ENCODE results near the gene ONECUT1.
"Not testable (repeated sequence)": the region's sequence is repeated elsewhere in the genome, so short reads cannot be mapped to it uniquely, and the experiment has no call there.

The ONECUT1 gene

DNA sequence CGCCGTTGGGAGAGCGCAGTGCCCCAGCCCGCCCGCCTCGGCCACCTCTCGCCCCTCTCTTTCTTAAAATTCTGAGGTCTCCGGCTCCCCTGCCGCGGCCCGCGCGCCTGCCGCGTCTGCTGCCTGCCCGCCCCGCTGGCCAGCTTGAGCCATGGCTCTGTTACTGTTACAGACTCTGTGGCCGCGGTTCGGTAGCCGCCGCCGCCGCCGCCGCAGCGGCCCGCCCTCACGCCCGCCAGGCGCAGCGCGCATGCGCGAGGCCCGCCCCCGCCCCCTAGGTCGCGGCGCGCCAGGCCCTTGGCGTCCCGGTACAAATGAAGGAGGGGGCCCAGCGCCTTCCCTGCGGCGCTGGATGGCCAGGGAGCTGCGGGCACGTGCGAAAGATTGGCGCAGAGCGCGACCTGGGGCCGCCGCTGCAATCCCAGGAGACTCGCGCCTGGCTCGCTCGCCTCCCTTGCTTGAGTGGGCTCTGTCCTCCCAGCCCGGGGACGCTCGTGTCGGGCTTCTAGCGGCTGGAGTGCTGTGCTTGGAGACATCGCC, at the start of gene ONECUT1:
Gene ONECUT1, minus strand, starts transcription at position 168 of the 540 bp plus-strand sequence. CDS start 452 bp downstream, outside the sequence.
- Histone ChIP-seq H3K27ac (ENCODE audit: low read depth, low read length) (no peak within 1 kb of the TSS), H3K4me3 (ENCODE audit: low read depth in 1 of 5, low read length in 5 of 5) (peak within 1 kb of the TSS; percentile 64 to 79 (median 70)), H3K9me3 (ENCODE audit: control insufficient read depth in 5 of 5, low read length in 5 of 5) (no peaks in the 10 kb centered on the region), H3K4me1 (ENCODE audit: control insufficient read depth in 5 of 5, insufficient read depth in 5 of 5, low read length in 5 of 5) (peaks cover 0 to 48% (median 38%) of the 10 kb centered on the region in 5 donors), H3K27me3 (ENCODE audit: control insufficient read depth in 5 of 5, insufficient read depth in 4 of 5, low read length in 5 of 5) (peaks cover 39 to 72% (median 58%) of the 10 kb centered on the region in 5 donors), H3K36me3 (ENCODE audit: control insufficient read depth in 5 of 5, insufficient read depth in 5 of 5, low read length in 5 of 5) (no peaks in the 10 kb centered on the region), H3K9ac (ENCODE audit: low read length in 5 of 5) (peak within 1 kb of the TSS in 4 of 5 donors; percentile 15 to 69 (median 42))

DNA sequence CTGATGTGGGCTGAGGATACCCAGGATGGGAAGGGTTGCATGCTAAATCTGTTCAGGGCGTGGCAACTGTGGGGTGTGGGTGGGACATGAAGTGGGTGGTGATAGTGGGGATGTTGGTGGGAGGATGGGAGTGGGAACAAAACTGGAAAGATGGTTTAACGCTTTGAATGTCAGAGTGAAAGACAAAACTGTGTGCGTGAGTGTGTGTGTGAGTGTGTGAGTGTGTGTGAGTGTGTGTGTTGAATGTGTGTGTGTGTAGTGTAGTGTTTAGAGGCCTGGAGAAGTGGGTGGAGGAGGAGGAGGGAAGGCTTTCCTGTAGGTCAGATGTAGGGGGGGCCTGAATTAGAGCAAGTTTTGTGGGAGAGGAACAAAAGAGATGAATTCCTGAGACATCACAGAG, 44.2 kb upstream of the ONECUT1 start:
- peaks cover 0 to 6% (median 0%) of the 10 kb centered on the region in 5 donors for H3K27me3 ChIP-seq (ENCODE audit: control insufficient read depth in 5 of 5, insufficient read depth in 4 of 5, low read length in 5 of 5)
- H3K9ac ChIP-seq (ENCODE audit: low read length in 5 of 5): no peak overlapping the region
- peaks cover 0 to 4% (median 2%) of the 10 kb centered on the region in 5 donors for H3K9me3 ChIP-seq (ENCODE audit: control insufficient read depth in 5 of 5, low read length in 5 of 5)
- H3K4me3 ChIP-seq (ENCODE audit: low read depth in 1 of 5, low read length in 5 of 5): no peak overlapping the region
- no peak overlapping the region for H3K27ac ChIP-seq (ENCODE audit: low read depth, low read length)
- no peaks in the 10 kb centered on the region for H3K4me1 ChIP-seq (ENCODE audit: control insufficient read depth in 5 of 5, insufficient read depth in 5 of 5, low read length in 5 of 5)
- no peaks in the 10 kb centered on the region for H3K36me3 ChIP-seq (ENCODE audit: control insufficient read depth in 5 of 5, insufficient read depth in 5 of 5, low read length in 5 of 5)

DNA sequence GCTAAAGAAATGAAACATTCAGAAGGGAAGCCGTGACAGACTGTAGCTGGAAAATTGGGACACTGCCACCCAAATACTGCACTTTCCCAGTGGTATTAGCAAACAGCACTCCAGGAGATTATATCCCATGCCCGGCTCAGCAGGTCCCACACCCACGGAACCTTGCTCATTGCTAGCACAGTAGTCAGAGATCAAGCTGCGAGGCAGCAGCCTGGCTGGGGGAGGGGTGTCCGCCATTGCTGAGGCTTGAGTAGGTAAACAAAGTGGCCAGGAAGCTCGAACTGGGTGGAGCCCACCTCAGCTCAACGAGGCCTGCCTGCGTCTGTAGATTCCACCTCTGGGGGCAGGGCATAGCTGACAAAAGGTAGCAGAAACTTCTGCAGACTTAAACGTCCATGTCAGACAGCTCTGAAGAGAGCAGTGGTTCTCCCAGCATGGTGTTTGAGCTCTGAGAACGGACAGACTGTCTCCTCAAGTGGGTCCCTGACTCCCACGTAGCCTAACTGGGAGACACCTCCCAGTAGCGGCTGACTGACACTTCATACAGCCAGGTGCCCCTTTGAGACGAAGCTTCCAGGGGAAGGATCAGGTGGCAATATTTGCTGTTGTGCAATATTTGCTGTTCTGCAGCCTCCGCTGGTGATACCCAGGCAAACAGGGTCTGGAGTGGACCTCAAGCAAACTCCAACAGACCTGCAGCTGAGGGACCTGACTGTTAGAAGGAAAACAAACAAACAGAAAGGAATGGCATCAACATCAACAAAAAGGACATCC, 34.2 kb upstream of the ONECUT1 start:
- not testable (repeated sequence) for H3K9ac ChIP-seq (ENCODE audit: low read length in 5 of 5); H3K9me3 ChIP-seq (ENCODE audit: control insufficient read depth in 5 of 5, low read length in 5 of 5); H3K27me3 ChIP-seq (ENCODE audit: control insufficient read depth in 5 of 5, insufficient read depth in 4 of 5, low read length in 5 of 5); H3K4me1 ChIP-seq (ENCODE audit: control insufficient read depth in 5 of 5, insufficient read depth in 5 of 5, low read length in 5 of 5); H3K27ac ChIP-seq (ENCODE audit: low read depth, low read length); H3K4me3 ChIP-seq (ENCODE audit: low read depth in 1 of 5, low read length in 5 of 5); H3K36me3 ChIP-seq (ENCODE audit: control insufficient read depth in 5 of 5, insufficient read depth in 5 of 5, low read length in 5 of 5)

DNA sequence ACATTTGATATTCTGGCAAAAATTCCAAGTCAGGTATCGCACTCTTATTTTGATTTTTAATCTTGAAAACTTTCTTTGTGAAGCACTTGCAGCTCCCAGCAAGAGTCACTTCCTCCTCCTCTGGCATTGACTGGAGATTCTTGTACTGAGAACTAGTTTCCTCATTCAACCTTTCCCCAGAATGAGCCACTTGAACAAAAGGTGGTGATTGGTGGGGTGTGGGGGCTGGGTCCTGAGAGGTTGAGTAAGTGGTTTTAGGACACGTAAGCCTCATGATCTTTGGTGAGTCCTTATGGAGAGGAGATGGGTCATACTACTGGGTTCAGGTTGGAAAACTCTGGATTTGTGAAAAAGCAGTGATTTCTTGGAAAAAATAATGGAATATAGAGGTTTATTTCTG, 32.3 kb upstream of the ONECUT1 start:
- Histone ChIP-seq H3K27me3 (ENCODE audit: control insufficient read depth in 5 of 5, insufficient read depth in 4 of 5, low read length in 5 of 5) (peaks cover 0 to 3% (median 0%) of the 10 kb centered on the region in 5 donors), H3K36me3 (ENCODE audit: control insufficient read depth in 5 of 5, insufficient read depth in 5 of 5, low read length in 5 of 5) (no peaks in the 10 kb centered on the region), H3K4me1 (ENCODE audit: control insufficient read depth in 5 of 5, insufficient read depth in 5 of 5, low read length in 5 of 5) (no peaks in the 10 kb centered on the region), H3K27ac (ENCODE audit: low read depth, low read length) (no peak overlapping the region), H3K9me3 (ENCODE audit: control insufficient read depth in 5 of 5, low read length in 5 of 5) (no peaks in the 10 kb centered on the region), H3K4me3 (ENCODE audit: low read depth in 1 of 5, low read length in 5 of 5) (no peak overlapping the region), H3K9ac (ENCODE audit: low read length in 5 of 5) (no peak overlapping the region)

DNA sequence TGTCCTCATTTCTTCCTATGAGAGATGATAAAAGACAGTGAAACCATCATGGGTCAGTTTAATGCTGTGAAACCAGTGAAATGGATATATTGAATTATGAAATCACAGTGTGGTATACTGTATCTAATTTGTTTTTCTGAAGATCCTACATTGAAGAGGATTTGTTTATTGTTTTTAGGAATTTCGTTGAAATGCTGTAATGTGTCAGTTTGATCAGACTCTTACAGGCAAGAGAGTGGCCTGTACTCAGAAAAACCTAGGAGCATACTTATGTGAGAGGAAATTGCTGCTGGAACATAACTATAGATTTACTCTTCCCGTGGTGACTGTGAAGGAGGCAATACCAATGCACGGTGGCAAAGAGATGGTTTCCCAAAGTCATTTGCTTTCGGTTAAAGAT, 29.1 kb upstream of the ONECUT1 start:
- no peaks in the 10 kb centered on the region for H3K4me1 ChIP-seq (ENCODE audit: control insufficient read depth in 5 of 5, insufficient read depth in 5 of 5, low read length in 5 of 5)
- H3K9me3 ChIP-seq (ENCODE audit: control insufficient read depth in 5 of 5, low read length in 5 of 5): no peaks in the 10 kb centered on the region
- peaks cover 0 to 3% (median 0%) of the 10 kb centered on the region in 5 donors for H3K27me3 ChIP-seq (ENCODE audit: control insufficient read depth in 5 of 5, insufficient read depth in 4 of 5, low read length in 5 of 5)
- H3K36me3 ChIP-seq (ENCODE audit: control insufficient read depth in 5 of 5, insufficient read depth in 5 of 5, low read length in 5 of 5): no peaks in the 10 kb centered on the region
- no peak overlapping the region for H3K9ac ChIP-seq (ENCODE audit: low read length in 5 of 5)
- no peak overlapping the region for H3K4me3 ChIP-seq (ENCODE audit: low read depth in 1 of 5, low read length in 5 of 5)
- H3K27ac ChIP-seq (ENCODE audit: low read depth, low read length): no peak overlapping the region

DNA sequence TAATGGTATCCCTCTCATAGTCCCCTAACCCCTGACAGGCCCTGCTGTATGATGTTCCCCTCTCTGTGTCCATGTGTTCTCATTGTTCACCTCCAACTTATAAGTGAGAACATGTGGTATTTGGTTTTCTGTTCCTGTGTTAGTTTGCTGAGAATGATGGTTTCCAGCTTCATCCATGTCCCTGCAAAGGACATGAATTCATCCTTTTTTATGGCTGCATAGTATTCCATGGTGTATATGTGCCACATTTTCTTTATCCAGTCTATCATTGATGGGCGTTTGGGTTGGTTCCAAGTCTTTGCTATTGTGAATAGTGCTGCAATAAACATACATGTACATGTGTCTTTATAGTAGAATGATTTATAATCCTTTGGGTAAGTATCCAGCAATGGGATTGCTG, 25.8 kb upstream of the ONECUT1 start:
- H3K36me3 ChIP-seq (ENCODE audit: control insufficient read depth in 5 of 5, insufficient read depth in 5 of 5, low read length in 5 of 5); H3K9ac ChIP-seq (ENCODE audit: low read length in 5 of 5); H3K4me1 ChIP-seq (ENCODE audit: control insufficient read depth in 5 of 5, insufficient read depth in 5 of 5, low read length in 5 of 5); H3K9me3 ChIP-seq (ENCODE audit: control insufficient read depth in 5 of 5, low read length in 5 of 5); H3K27ac ChIP-seq (ENCODE audit: low read depth, low read length); H3K4me3 ChIP-seq (ENCODE audit: low read depth in 1 of 5, low read length in 5 of 5): not testable (repeated sequence)
- H3K27me3 ChIP-seq (ENCODE audit: control insufficient read depth in 5 of 5, insufficient read depth in 4 of 5, low read length in 5 of 5): peaks cover 0 to 17% (median 3%) of the 10 kb centered on the region in 5 donors

DNA sequence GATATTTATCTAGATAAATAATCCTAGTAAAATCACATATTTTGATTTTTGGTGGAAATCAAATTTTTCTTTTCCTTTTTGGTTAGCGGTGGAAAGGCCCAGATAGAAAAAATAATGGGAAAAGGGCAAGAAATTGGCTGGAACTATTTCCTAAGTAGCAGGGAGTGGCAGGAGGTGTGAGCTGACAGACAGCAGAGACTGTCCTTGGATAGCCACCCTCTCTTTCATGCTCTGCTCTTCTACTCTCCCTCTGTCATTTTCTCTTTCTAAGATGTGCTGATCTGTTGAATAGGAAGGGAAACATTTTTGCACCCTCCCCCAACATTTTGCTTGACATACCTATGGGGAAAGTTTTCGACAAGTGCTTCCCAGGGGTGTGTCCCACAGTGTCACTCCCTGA, 18.9 kb upstream of the ONECUT1 start:
- H3K36me3 ChIP-seq (ENCODE audit: control insufficient read depth in 5 of 5, insufficient read depth in 5 of 5, low read length in 5 of 5): no peaks in the 10 kb centered on the region
- H3K27me3 ChIP-seq (ENCODE audit: control insufficient read depth in 5 of 5, insufficient read depth in 4 of 5, low read length in 5 of 5): peaks cover 28 to 76% (median 38%) of the 10 kb centered on the region in 5 donors
- no peaks in the 10 kb centered on the region for H3K9me3 ChIP-seq (ENCODE audit: control insufficient read depth in 5 of 5, low read length in 5 of 5)
- H3K4me3 ChIP-seq (ENCODE audit: low read depth in 1 of 5, low read length in 5 of 5): no peak overlapping the region
- H3K9ac ChIP-seq (ENCODE audit: low read length in 5 of 5): no peak overlapping the region
- no peak overlapping the region for H3K27ac ChIP-seq (ENCODE audit: low read depth, low read length)
- H3K4me1 ChIP-seq (ENCODE audit: control insufficient read depth in 5 of 5, insufficient read depth in 5 of 5, low read length in 5 of 5): peaks cover 0 to 21% (median 20%) of the 10 kb centered on the region in 5 donors

DNA sequence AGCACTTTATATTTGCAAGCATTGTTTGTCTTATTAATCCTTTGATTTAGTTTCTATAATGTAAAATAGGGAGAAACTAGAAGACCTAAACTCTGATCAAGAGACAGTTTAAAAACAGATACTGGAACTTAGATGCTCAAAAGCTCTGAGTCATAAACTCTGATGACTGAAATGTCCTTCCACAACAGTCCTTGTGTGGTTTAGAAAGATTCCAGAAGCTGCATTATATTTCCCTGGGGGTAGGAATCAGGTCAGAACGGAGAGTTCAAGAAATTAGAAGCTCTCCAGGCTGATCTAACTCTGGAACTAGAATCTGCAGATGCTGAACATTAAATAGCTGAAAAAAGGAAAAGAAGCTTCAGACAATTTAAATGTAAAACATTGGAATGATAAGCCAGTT, 18.3 kb upstream of the ONECUT1 start:
- H3K27me3 ChIP-seq (ENCODE audit: control insufficient read depth in 5 of 5, insufficient read depth in 4 of 5, low read length in 5 of 5): peaks cover 32 to 82% (median 44%) of the 10 kb centered on the region in 5 donors
- H3K4me1 ChIP-seq (ENCODE audit: control insufficient read depth in 5 of 5, insufficient read depth in 5 of 5, low read length in 5 of 5): peaks cover 0 to 26% (median 24%) of the 10 kb centered on the region in 5 donors
- H3K9ac ChIP-seq (ENCODE audit: low read length in 5 of 5): no peak overlapping the region
- no peak overlapping the region for H3K27ac ChIP-seq (ENCODE audit: low read depth, low read length)
- H3K9me3 ChIP-seq (ENCODE audit: control insufficient read depth in 5 of 5, low read length in 5 of 5): no peaks in the 10 kb centered on the region
- no peak overlapping the region for H3K4me3 ChIP-seq (ENCODE audit: low read depth in 1 of 5, low read length in 5 of 5)
- no peaks in the 10 kb centered on the region for H3K36me3 ChIP-seq (ENCODE audit: control insufficient read depth in 5 of 5, insufficient read depth in 5 of 5, low read length in 5 of 5)

DNA sequence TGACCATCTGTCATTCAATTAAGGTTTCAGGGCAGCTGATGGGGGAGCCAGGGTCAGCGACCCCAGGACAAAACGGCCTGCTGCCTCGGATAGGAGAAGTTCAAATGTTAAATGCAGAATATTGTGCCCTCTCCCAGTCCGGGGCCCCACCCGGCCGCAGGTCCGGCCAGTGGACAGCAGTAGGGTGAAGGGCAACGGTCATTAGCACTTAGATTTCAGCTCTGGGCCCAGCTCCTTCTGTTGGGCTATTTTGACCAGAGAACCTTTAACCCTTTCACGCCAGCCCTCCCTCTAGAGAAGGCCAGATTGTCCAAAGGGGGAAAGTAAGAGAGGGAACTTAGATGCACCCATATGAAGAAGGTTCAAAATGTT, 16.1 kb upstream of the ONECUT1 start:
- H3K9ac ChIP-seq (ENCODE audit: low read length in 5 of 5): no peak overlapping the region
- H3K9me3 ChIP-seq (ENCODE audit: control insufficient read depth in 5 of 5, low read length in 5 of 5): no peaks in the 10 kb centered on the region
- no peak overlapping the region for H3K27ac ChIP-seq (ENCODE audit: low read depth, low read length)
- H3K4me3 ChIP-seq (ENCODE audit: low read depth in 1 of 5, low read length in 5 of 5): peak overlapping the region in 2 of 5 donors; percentile 60 to 64
- H3K27me3 ChIP-seq (ENCODE audit: control insufficient read depth in 5 of 5, insufficient read depth in 4 of 5, low read length in 5 of 5): peaks cover 52 to 92% (median 66%) of the 10 kb centered on the region in 5 donors
- no peaks in the 10 kb centered on the region for H3K36me3 ChIP-seq (ENCODE audit: control insufficient read depth in 5 of 5, insufficient read depth in 5 of 5, low read length in 5 of 5)
- H3K4me1 ChIP-seq (ENCODE audit: control insufficient read depth in 5 of 5, insufficient read depth in 5 of 5, low read length in 5 of 5): peaks cover 0 to 27% (median 26%) of the 10 kb centered on the region in 5 donors

All from subcutaneous abdominal adipose tissue (tissue), 5 donors.